K562 (cell line): ENCODE data around the gene C6orf89. TPM values are rescaled to one million over a fixed set of nuclear protein-coding genes. Genes with fewer than 3 reads are reported as not detected.

Experiments
- CBFA2T2 ChIP-seq: fragments of 450-650 bp; conservative IDR thresholded peaks from 2 replicates; pipeline ENCODE4 v1.6.1; 2017; ENCODE audit warnings: mild to moderate bottlenecking
- CREB3 ChIP-seq: fragments of 450-650 bp; conservative IDR thresholded peaks from 2 replicates; pipeline ENCODE4 v1.6.1; 2016; ENCODE audit warnings: missing genetic modification characterization, low read depth, mild to moderate bottlenecking, missing compliant biosample characterization, moderate library complexity
- CREB3L1 ChIP-seq: fragments of 450-650 bp; IDR thresholded peaks from 2 replicates; pipeline ENCODE4 v1.6.1; 2014; ENCODE audit warnings: low read depth, mild to moderate bottlenecking, moderate library complexity, borderline replicate concordance
- E2F6 ChIP-seq, 2 experiments: IDR thresholded peaks; 2 replicates each; pipeline ENCODE4 v1.6.1; 2011; ENCODE audit warnings: borderline replicate concordance in 1 of 2, control low read depth in 1 of 2, low read depth in 1 of 2, low read length in 1 of 2, mild to moderate bottlenecking in 1 of 2, mixed read lengths in 1 of 2, moderate library complexity in 1 of 2; ENCODE audit not compliant: insufficient read depth in 1 of 2, insufficient read length in 1 of 2, poor library complexity in 1 of 2, severe bottlenecking in 1 of 2; ENCODE audit errors: extremely low read depth in 1 of 2
- HEY1 ChIP-seq: fragments of 250-450 bp; sonication (Bioruptor Pico); IDR thresholded peaks from 2 replicates; pipeline ENCODE4 v1.5.0; 2020; ENCODE audit warnings: mild to moderate bottlenecking, moderate library complexity, borderline replicate concordance
- KLF10 ChIP-seq: fragments of 250-450 bp; sonication (Bioruptor Pico); IDR thresholded peaks from 2 replicates; pipeline ENCODE4 v1.6.1; 2021; ENCODE audit warnings: matching md5 sums
- RBM17 ChIP-seq: fragments of 200-400 bp; formaldehyde crosslinking; IDR thresholded peaks from 2 replicates; pipeline ENCODE4 v1.6.1; 2017; ENCODE audit warnings: low read depth, mild to moderate bottlenecking, low read length, borderline replicate concordance
- SMARCE1 ChIP-seq: fragments of 450-650 bp; IDR thresholded peaks from 2 replicates; pipeline ENCODE4 v1.7.1; 2016; ENCODE audit warnings: mild to moderate bottlenecking
- UBTF ChIP-seq, 2 experiments: IDR thresholded peaks; 2 replicates each; pipeline ENCODE4 v1.6.1; 2012; ENCODE audit warnings: improper control_type of control experiment in 2 of 2, low read depth in 2 of 2, low read length in 2 of 2, borderline replicate concordance in 1 of 2
- ZNF431 ChIP-seq: sonication (generic); formaldehyde crosslinking; IDR thresholded peaks from 2 replicates; pipeline ENCODE4 v1.8.0; 2022; ENCODE audit warnings: mild to moderate bottlenecking, missing genetic modification reagents
- polyA plus RNA-seq, 8 experiments: library from polyadenylated mRNA; depleted of rRNA in 4 of 8; stranded (reverse) in 5 of 8; unstranded in 3 of 8; fragments of >200 nt; fragmentation: Nextera tagmentation in 2 of 8; fragmentation: Illumina TruSeq in 1 of 8; extraction: Ambion mirVana in 2 of 8; extraction: Trizol in 1 of 8; gene quantifications; 2 replicates each; pipeline versions ENCODE4 v1.2.1 to v1.2.3, GENCODE V29; 2011 to 2014; ENCODE audit warnings: inconsistent platforms in 1 of 8, missing spikeins in 1 of 8
- total RNA-seq, 7 experiments: library from RNA; depleted of rRNA in 6 of 7; stranded (reverse); fragments of >200 nt in 6 of 7; fragmentation: Illumina TruSeq in 2 of 7; extraction: Trizol in 2 of 7; gene quantifications; 2 replicates each; pipeline versions ENCODE4 v1.2.1 to v1.2.3, GENCODE V29; 2011 to 2021; ENCODE audit warnings: low replicate concordance in 1 of 7
- TF ChIP-seq, protein P1 (sequence below), 2 experiments: fragments of 450-650 bp; IDR thresholded peaks; 2 replicates each; pipeline ENCODE4 v1.6.1; 2016
- TF ChIP-seq, protein P2 (sequence below): fragments of 450-650 bp; IDR thresholded peaks from 2 replicates; pipeline ENCODE4 v1.7.0; 2016; ENCODE audit warnings: borderline replicate concordance
- TF ChIP-seq, protein P3 (sequence below): IDR thresholded peaks from 2 replicates; pipeline ENCODE4 v1.6.1; 2014; ENCODE audit warnings: antibody characterized with exemption

Gene C6orf89
- total and polyA plus RNA-seq, 9 of the 15 experiments (the other 6 are each of a cell fraction or from before 2014, with no cell fraction given), result 35.2 to 111 (median 58.5) TPM

- TF ChIP-seq, protein P1, sequence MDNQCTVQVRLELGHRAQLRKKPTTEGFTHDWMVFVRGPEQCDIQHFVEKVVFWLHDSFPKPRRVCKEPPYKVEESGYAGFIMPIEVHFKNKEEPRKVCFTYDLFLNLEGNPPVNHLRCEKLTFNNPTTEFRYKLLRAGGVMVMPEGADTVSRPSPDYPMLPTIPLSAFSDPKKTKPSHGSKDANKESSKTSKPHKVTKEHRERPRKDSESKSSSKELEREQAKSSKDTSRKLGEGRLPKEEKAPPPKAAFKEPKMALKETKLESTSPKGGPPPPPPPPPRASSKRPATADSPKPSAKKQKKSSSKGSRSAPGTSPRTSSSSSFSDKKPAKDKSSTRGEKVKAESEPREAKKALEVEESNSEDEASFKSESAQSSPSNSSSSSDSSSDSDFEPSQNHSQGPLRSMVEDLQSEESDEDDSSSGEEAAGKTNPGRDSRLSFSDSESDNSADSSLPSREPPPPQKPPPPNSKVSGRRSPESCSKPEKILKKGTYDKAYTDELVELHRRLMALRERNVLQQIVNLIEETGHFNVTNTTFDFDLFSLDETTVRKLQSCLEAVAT (IDR thresholded peaks at IDR 0.05), result peak in 1 of 2 experiments; percentile 40; a peak in 3 of 4 replicates
- TF ChIP-seq CREB3L1, result no peak; the same call in 1 of the 2 replicates
- peak; percentile 71; the same call in 1 of the 2 replicates for TF ChIP-seq KLF10 (CRISPR knock-in tag)
- TF ChIP-seq HEY1 (CRISPR knock-in tag), result no peak
- peak; percentile 93; the same call in 1 of the 2 replicates for TF ChIP-seq CREB3 (tag)
- peak; percentile 84 for TF ChIP-seq SMARCE1
- TF ChIP-seq, protein P2, sequence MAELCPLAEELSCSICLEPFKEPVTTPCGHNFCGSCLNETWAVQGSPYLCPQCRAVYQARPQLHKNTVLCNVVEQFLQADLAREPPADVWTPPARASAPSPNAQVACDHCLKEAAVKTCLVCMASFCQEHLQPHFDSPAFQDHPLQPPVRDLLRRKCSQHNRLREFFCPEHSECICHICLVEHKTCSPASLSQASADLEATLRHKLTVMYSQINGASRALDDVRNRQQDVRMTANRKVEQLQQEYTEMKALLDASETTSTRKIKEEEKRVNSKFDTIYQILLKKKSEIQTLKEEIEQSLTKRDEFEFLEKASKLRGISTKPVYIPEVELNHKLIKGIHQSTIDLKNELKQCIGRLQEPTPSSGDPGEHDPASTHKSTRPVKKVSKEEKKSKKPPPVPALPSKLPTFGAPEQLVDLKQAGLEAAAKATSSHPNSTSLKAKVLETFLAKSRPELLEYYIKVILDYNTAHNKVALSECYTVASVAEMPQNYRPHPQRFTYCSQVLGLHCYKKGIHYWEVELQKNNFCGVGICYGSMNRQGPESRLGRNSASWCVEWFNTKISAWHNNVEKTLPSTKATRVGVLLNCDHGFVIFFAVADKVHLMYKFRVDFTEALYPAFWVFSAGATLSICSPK, result no peak
- TF ChIP-seq E2F6 (IDR thresholded peaks at IDR 0.05; ENCODE audit: borderline replicate concordance in 1 of 2, extremely low read depth in 1 of 2, insufficient read depth in 1 of 2, insufficient read length in 1 of 2, low read depth in 1 of 2, low read length in 1 of 2, poor library complexity in 1 of 2, severe bottlenecking in 1 of 2), result peak in 1 of 2 experiments; percentile 28
- TF ChIP-seq ZNF431 (CRISPR knock-in tag), result no peak
- 0 out of 4 replicates have a peak, but pooled peaks of 1 of the 2 experiments have one; percentile 41 for TF ChIP-seq UBTF (IDR thresholded peaks at IDR 0.05; ENCODE audit: borderline replicate concordance in 1 of 2, low read depth in 2 of 2, low read length in 2 of 2)
- TF ChIP-seq, protein P3, sequence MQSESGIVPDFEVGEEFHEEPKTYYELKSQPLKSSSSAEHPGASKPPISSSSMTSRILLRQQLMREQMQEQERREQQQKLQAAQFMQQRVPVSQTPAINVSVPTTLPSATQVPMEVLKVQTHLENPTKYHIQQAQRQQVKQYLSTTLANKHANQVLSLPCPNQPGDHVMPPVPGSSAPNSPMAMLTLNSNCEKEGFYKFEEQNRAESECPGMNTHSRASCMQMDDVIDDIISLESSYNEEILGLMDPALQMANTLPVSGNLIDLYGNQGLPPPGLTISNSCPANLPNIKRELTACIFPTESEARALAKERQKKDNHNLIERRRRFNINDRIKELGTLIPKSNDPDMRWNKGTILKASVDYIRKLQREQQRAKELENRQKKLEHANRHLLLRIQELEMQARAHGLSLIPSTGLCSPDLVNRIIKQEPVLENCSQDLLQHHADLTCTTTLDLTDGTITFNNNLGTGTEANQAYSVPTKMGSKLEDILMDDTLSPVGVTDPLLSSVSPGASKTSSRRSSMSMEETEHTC, result 0 out of 2 replicates have a peak, but pooled peaks have one; percentile 39
- peak; percentile 91 for TF ChIP-seq CBFA2T2
- no peak for TF ChIP-seq RBM17
Observed at GRCh38 chr6:36862164-36862847, 23.4 kb upstream of the C6orf89 start (continued).
